Stomach (tissue), 9 donors: Measurements from ENCODE around the gene COQ9. TPM values are rescaled to one million over a fixed set of nuclear protein-coding genes. Genes with fewer than 3 reads are reported as not detected.

Source experiments
- DNase-seq, 2 donors: peaks; one replicate each; pipeline versions ENCODE4 v3.0.0 to v3.0.0-alpha.2; 2013 to 2019
- H3K27ac ChIP-seq, 5 donors: fragments of 200-600 bp in 4 of 5; sonication (generic) in 4 of 5; one replicate each; pipeline ENCODE4 v1.5.1; 2013 to 2019; ENCODE audit warnings: mild to moderate bottlenecking in 1 of 5, moderate library complexity in 1 of 5
- H3K27me3 ChIP-seq, 3 donors: fragments of 200-600 bp; sonication (generic); one replicate each; pipeline ENCODE4 v1.5.1; 2017 to 2019; ENCODE audit warnings: mixed run types in 1 of 3
- H3K36me3 ChIP-seq, 4 donors: fragments of 200-600 bp; sonication (generic); 1 replicate in 3 of 4; 2 replicates in 1 of 4; pipeline ENCODE4 v1.5.1; 2016 to 2019
- H3K4me1 ChIP-seq, 4 donors: fragments of 200-600 bp; sonication (generic); one replicate each; pipeline ENCODE4 v1.5.1; 2016 to 2019
- H3K4me3 ChIP-seq, 4 donors: fragments of 200-600 bp; sonication (generic) in 3 of 4; one replicate each; pipeline ENCODE4 v1.5.1; 2016 to 2019; ENCODE audit warnings: mild to moderate bottlenecking in 1 of 4
- H3K9me3 ChIP-seq, 4 donors: fragments of 200-600 bp; sonication (generic); one replicate each; pipeline ENCODE4 v1.5.1; 2016 to 2019
- CTCF ChIP-seq, 7 experiments: fragments of 450-650 bp in 4 of 7; fragments of 200-600 bp in 3 of 7; sonication (generic) in 3 of 7; IDR thresholded peaks; one replicate each; pipeline ENCODE4 v1.5.1; 2016 to 2019; ENCODE audit warnings: antibody characterized with exemption in 7 of 7, control low read depth in 2 of 7, mild to moderate bottlenecking in 1 of 7
- EP300 ChIP-seq: sonication (generic); formaldehyde crosslinking; IDR thresholded peaks from one replicate; pipeline ENCODE4 v1.6.1; 2017; ENCODE audit warnings: antibody characterized with exemption
- POLR2A ChIP-seq, 4 donors: fragments of 450-650 bp; IDR thresholded peaks; one replicate each; pipeline ENCODE4 v1.6.1; 2016; ENCODE audit warnings: antibody characterized with exemption in 4 of 4, control low read depth in 2 of 4, mild to moderate bottlenecking in 1 of 4, moderate library complexity in 1 of 4
- POLR2AphosphoS5 ChIP-seq, 3 donors: sonication (generic); formaldehyde crosslinking; IDR thresholded peaks; one replicate each; pipeline ENCODE4 v1.6.1; 2016; ENCODE audit warnings: antibody characterized with exemption in 3 of 3
- WGBS, 5 donors: extraction: QIAGEN DNeasy Blood & Tissue Kit in 3 of 5; methylation state at CpG; one replicate each; pipeline versions ENCODE4 v1.1.5 to v1.1.7; 2013 to 2018; 5-methylcytosine and 5-hydroxymethylcytosine counted together
- intact Hi-C: fragments of 100-400 bp; cut with DNase I; formaldehyde crosslinking; loops from one replicate; pipeline ENCODE4 v1.15.1; 2023; ENCODE audit warnings: low total_unique reads
- polyA plus RNA-seq, 3 donors: library from polyadenylated mRNA; stranded (reverse); fragments of 200-250 nt; gene quantifications; one replicate each; pipeline ENCODE4 v1.2.3, GENCODE V29; 2013
- total RNA-seq, 5 donors: library from RNA; depleted of rRNA; stranded (reverse); fragments of >200 nt; gene quantifications; one replicate each; pipeline versions ENCODE4 v1.1.0 to v1.2.3, GENCODE V29; 2014 to 2016
- donor health status: healthy with polysubstance abuse.
- donor health status: Bipolar disorder and iron deficiency.
- donor health status: healthy.

COQ9 gene
- total and polyA plus RNA-seq, 8 donors: 40.6 to 108 (median 66.7) TPM

- no peaks in the 10 kb centered on the region for H3K27me3 ChIP-seq
- DNase-seq: no peak
- intact Hi-C loops: no loop called here
- no peak overlapping the region for H3K4me3 ChIP-seq
- no peaks in the 10 kb centered on the region for H3K9me3 ChIP-seq
- no peaks in the 10 kb centered on the region for H3K36me3 ChIP-seq
- WGBS, 5 donors: 72 to 84% (median 76%) methylated on average over 5 of the region's 5 CpGs
- H3K27ac ChIP-seq: peak overlapping the region in 3 of 5 donors; percentile 27 to 51 (median 46)
- TF ChIP-seq EP300 (no peak), POLR2A (IDR thresholded peaks at IDR 0.05) (no peak), POLR2AphosphoS5 (IDR thresholded peaks at IDR 0.05) (no peak), CTCF (IDR thresholded peaks at IDR 0.05) (no peak)
- peaks cover 0 to 9% (median 0%) of the 10 kb centered on the region in 4 donors for H3K4me1 ChIP-seq
Measured at GRCh38 chr16:57409065-57409464, 38.2 kb upstream of the COQ9 start.

GRCh38 chr16:57409870-57410587 is 37.2 kb upstream of the COQ9 start:
- DNase-seq: no peak
- WGBS, 5 donors: 53 to 75% (median 63%) methylated on average over 6 to 14 of the region's 14 CpGs
- Histone ChIP-seq H3K4me3 (no peak overlapping the region), H3K9me3 (no peaks in the 10 kb centered on the region), H3K36me3 (no peaks in the 10 kb centered on the region), H3K27ac (peak overlapping the region in 3 of 5 donors; percentile 27 to 51 (median 46)), H3K27me3 (no peaks in the 10 kb centered on the region), H3K4me1 (peaks cover 0 to 9% (median 0%) of the 10 kb centered on the region in 4 donors)
- intact Hi-C loops: no loop called here
- no peak for TF ChIP-seq POLR2AphosphoS5 (IDR thresholded peaks at IDR 0.05)
- TF ChIP-seq EP300: no peak
- TF ChIP-seq CTCF (IDR thresholded peaks at IDR 0.05): no peak
- TF ChIP-seq POLR2A (IDR thresholded peaks at IDR 0.05): no peak

- no peak for TF ChIP-seq EP300
- no peak for TF ChIP-seq POLR2AphosphoS5 (IDR thresholded peaks at IDR 0.05)
- no peak for TF ChIP-seq POLR2A (IDR thresholded peaks at IDR 0.05)
- TF ChIP-seq CTCF (IDR thresholded peaks at IDR 0.05): no peak
- H3K36me3 ChIP-seq: no peaks in the 10 kb centered on the region
- WGBS, 5 donors: 58 to 70% (median 66%) methylated on average over 8 to 12 of the region's 12 CpGs
- H3K4me1 ChIP-seq: peaks cover 0 to 14% (median 3%) of the 10 kb centered on the region in 4 donors
- H3K27me3 ChIP-seq: peaks cover 0 to 4% (median 0%) of the 10 kb centered on the region in 3 donors
- intact Hi-C loops: no loop called here
- no peak overlapping the region for H3K27ac ChIP-seq
- no peaks in the 10 kb centered on the region for H3K9me3 ChIP-seq
- H3K4me3 ChIP-seq: no peak overlapping the region
- no peak for DNase-seq
Measured at GRCh38 chr16:57411362-57411976, 35.8 kb upstream of the COQ9 start.

DNA sequence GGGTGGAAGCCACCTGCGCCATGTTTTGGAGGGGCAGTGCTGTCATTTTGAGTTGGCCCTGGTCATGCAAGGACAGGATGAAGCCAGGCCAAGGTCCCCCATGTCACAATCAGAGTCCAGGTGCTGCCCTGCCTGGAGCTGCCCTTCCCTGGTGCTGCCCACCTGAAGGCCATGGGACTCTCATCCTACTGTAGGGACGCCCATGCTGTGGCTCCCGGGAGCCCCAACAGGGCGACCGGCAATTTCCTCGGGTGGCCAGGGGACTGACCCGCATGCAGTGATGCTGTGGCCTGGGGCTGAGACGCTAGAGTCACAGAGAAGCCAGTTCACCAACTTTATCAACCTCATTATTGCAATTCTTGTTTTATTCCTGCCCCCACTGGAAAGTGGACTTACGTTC is 34.7 kb upstream of the COQ9 start:
- Histone ChIP-seq H3K27ac (no peak overlapping the region), H3K36me3 (no peaks in the 10 kb centered on the region), H3K4me1 (peaks cover 7 to 25% (median 14%) of the 10 kb centered on the region in 4 donors), H3K9me3 (no peaks in the 10 kb centered on the region), H3K27me3 (peaks cover 0 to 4% (median 0%) of the 10 kb centered on the region in 3 donors), H3K4me3 (no peak overlapping the region)
- intact Hi-C loops: no loop called here
- DNase-seq: no peak
- no peak for TF ChIP-seq EP300
- TF ChIP-seq CTCF (IDR thresholded peaks at IDR 0.05): no peak
- TF ChIP-seq POLR2A (IDR thresholded peaks at IDR 0.05): no peak
- TF ChIP-seq POLR2AphosphoS5 (IDR thresholded peaks at IDR 0.05): no peak
- 85 to 94% (median 90%) methylated on average over 9 of the region's 9 CpGs for WGBS, 5 donors
